ENCODE data around the gene GPR150. TPM values are rescaled to one million over a fixed set of nuclear protein-coding genes. Genes with fewer than 3 reads are reported as not detected.

Gene GPR150
- total and polyA plus RNA-seq, 9 of the 15 experiments (the other 6 are each of a cell fraction or from before 2014, with no cell fraction given), result not detected

- TF ChIP-seq ZNF174 (CRISPR knock-in tag; IDR thresholded peaks at IDR 0.05) (no peak), FOSL1 (tag; conservative IDR thresholded peaks at IDR 0.05) (no peak; the same call in 1 of the 2 replicates), ZNF77 (CRISPR knock-in tag; IDR thresholded peaks at IDR 0.05) (no peak), ZNF695 (CRISPR knock-in tag; IDR thresholded peaks at IDR 0.05) (no peak), TCFL5 (CRISPR knock-in tag; conservative IDR thresholded peaks at IDR 0.05) (no peak), NFATC3 (IDR thresholded peaks at IDR 0.05) (no peak), POU5F1 (IDR thresholded peaks at IDR 0.05; ENCODE audit: borderline replicate concordance, low read depth, low read length, partially characterized antibody) (no peak), HINFP (tag; conservative IDR thresholded peaks at IDR 0.05; ENCODE audit: low read depth) (no peak), ZNF324 (CRISPR knock-in tag; IDR thresholded peaks at IDR 0.05) (no peak), BCLAF1 (IDR thresholded peaks at IDR 0.05; ENCODE audit: borderline replicate concordance in 1 of 2, control insufficient read depth in 1 of 2, low read depth in 2 of 2, low read length in 1 of 2) (peak in 1 of 2 experiments; percentile 92; a peak in 1 of 4 replicates), SLC30A9 (CRISPR knock-in tag; IDR thresholded peaks at IDR 0.05) (no peak), ZNF561 (CRISPR knock-in tag; conservative IDR thresholded peaks at IDR 0.05) (no peak), DACH1 (IDR thresholded peaks at IDR 0.05; ENCODE audit: partially characterized antibody) (peak; percentile 94), STAT6 (CRISPR knock-in tag; IDR thresholded peaks at IDR 0.05) (no peak), ZNF263 (CRISPR knock-in tag; IDR thresholded peaks at IDR 0.05; ENCODE audit: borderline replicate concordance) (no peak), HBP1 (CRISPR knock-in tag; IDR thresholded peaks at IDR 0.05) (no peak), PCBP2 (IDR thresholded peaks at IDR 0.05; ENCODE audit: low read depth, low read length, poor library complexity, severe bottlenecking) (no peak)
Measured at GRCh38 chr5:95646569-95647431, 26.9 kb downstream of the GPR150 start, which contains the start of gene RFESD (continued).
